NCI-H146 (cell line): ENCODE data around the gene CRYGC.

Source experiments
- DNase-seq: peaks from one replicate; lab custom pipeline; 2025; lab: John Stamatoyannopoulos, UW

The CRYGC gene

DNA sequence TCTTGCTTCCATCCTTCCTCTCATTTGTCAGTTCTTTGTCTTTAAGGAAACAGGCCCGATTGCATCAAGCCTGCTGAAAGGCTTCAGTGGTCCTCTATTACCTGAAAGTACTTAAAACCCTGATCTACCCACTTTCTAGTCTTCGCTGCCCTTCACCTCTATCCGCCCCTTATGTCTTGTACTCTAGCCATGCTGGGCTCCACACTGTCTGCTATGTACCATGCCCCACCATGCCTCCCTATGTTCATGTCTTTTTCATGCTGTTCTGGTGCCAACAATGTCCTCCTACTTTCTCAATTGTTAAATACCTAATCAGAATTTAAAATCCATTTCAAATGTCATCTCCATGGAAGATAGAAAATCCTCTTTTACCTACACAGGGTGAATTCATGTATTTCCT lies 33.5 kb downstream of the CRYGC start:
- no peak for DNase-seq

DNA sequence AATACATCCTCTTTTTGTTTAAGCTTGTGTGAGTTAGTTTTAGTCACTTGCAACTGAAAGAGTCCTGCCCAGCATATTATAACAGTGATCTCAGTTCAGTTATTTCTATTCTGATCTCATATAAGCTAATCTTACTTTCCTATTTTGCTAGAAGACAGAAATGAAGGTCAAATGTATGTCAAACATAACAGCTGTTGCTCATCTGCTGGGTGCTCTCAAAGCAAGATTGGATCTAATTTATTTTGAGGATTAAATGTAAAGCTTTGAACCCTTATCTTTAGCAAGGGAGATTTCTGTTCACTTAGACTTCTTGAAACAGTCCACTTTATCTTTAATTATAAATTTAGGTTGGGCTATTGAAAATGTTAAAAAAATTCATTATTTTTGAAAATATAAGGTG lies 36.5 kb downstream of the CRYGC start:
- DNase-seq: no peak

DNA sequence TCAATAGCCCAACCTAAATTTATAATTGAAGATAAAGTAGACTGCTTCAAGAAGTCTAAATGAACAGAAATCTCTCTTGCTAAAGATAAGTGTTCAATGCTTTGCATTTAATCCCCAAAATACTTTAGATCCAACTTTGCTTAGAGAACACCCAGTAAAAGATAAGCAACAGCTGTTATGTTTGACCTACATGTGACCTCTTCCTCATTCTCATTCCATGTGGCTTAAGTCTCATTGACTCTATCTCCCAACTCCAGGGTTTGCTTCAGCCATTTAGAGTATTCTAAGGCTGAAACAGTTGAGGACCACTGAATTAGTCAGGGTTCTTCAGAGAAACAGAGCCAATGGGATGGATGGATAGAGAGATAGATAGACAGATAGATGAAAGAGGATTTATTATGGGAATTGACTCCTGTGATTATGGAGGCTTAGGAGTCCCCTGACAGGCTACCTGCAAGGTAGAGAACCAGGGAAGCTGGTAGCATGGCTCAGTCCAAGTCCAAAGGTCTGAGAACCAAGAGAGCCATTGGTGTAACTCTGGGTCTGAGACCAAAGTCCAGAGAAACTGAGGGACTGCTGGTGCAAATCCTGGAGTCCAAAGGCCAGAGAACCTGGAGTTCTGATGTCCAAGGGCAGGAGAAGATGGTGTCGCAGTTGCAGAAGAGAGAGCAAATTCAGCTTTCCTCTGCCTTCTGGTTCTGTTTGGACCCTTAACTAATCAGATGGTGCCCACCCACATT lies 37.4 kb downstream of the CRYGC start:
- DNase-seq: no peak

DNA sequence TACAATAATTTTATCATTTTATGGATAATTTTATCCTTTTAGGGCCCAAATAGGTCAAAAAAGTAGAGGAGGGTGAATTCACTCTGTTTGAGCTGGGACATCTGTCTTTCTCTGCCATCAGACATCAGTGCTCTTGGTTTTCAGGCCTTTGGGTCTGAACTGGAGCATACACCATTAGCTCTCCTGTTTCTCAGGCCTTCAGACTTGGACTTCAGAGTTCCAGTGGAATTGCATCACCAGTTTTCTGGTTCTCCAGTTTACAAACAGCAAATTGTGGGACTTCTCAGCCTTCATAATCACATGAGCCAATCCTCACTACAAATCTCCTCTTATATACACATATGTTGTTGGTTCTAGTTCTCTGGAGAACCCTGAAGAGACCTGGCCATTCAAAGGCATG lies 39.2 kb downstream of the CRYGC start:
- no peak for DNase-seq

DNA sequence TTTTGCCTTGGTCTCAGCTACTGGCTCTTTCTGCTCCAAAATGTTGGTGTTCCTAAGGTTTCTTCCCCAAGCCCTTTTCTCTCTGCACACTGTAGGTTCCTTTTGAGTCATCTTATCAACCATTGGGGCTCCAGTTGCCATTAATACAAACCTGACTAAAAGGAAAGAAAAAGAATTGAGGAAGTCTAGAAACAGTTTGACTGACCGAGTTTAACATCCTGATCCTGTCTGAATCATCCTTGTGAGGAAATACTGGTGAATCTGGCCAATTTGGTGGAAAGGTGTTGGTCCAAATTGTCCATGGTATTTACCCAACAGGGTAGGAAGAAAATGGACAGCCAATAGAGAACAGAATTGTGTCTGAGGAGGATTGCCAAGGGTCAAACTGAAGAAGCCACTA lies 43.6 kb downstream of the CRYGC start:
- no peak for DNase-seq

DNA sequence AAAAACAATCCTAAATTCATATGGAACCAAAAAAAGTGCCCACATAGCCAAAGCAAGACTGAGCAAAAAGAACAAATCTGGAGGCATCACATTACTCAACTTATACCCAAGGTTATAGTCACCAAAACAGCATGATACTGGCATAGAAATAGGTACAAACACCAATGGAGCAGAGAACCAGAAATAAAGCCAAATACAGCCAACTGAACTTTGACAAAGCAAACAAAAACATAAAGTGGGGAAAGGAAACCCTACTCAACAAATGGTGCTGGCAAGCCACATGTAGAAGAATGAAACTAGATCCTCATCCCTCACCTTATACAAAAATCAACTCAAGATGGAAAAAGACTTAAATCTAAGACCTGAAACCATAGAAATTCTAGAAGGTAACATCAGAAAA lies 45.8 kb downstream of the CRYGC start:
- no peak for DNase-seq
